ENCODE measurements around the gene NSMCE3.
A peak's percentile ranks its signal among the peaks of the same experiment; 100 is the strongest.
"Not testable (repeated sequence)": the region's sequence is repeated elsewhere in the genome, so short reads cannot be mapped to it uniquely, and the experiment has no call there.

Gene NSMCE3

DNA sequence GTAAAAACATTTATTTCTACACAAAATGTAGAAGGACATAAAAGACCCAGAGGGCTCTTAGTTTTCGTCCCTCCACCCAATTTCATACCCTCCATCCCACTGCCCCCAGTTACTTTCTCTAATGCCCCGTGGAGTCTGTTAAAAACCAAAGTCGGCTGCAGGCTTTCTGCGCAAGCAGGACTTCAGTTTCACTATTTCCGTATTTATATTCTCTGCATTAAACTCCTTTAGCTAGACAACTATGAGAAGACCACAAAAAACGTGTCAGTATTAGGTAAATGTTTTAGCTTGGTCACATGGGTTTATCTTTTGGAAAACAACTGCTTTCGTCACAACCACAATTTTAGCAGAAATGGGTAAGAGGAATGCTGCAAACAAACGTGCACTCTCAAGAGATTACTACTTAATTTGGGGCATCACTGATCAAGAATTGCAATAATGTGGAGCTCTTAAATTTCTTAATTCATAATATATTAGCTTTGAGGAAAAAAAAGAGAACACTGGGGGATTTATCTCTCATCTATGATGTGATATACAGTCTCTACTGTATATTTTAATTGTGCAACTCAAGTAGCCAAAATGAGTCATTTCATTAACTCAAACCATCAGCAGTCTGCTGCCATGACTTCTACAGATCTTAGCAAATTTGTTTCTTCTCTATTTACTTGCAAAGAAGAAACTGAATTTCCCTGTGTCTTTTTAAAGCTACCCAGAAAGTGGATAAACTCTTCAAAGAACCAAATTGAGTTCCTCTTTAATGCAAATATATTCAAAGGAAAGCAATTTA lies 740 bp upstream of the NSMCE3 start:
- DNase-seq (ENCODE audit: low spot score) = peak; percentile 47

DNA sequence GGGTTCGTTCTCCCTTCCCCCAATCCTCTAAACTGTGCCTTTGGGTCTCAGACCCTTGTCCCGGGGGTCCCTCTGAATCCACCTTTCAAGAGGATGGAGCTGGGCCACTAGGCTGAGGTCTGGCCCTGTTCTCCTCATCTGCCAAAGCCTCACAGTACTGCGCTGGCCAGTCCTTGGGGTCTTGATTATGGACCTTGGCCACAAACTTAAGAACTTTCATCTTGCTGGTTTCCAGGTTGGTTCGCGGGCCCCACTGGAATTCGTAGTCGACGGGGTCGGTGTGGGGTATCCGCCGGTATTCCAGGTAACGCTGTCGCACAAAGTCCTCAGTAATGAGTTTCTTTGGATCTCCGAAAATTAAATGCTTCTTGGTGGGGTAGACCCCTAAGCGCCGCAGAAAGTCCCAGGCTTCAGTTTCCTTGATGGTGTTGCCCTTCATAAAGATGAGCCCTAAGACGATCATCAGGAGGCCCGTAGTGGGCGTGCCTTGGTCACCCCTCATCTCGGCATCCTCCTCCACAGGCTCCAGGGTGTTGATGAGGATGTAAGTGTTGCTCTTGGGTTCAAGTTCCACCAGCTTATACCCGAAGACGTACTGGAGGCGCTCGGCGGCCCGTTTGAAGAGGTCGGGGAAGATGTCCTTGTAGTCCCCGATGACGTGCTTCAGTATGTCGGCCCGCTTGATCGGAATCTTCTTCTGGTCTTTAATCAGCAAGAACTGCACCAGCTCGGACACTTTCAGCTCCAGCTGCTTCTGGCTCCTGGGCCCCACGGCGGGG lies 727 bp downstream of the NSMCE3 start:
- DNase-seq (ENCODE audit: low spot score) = peak; percentile 24

DNA sequence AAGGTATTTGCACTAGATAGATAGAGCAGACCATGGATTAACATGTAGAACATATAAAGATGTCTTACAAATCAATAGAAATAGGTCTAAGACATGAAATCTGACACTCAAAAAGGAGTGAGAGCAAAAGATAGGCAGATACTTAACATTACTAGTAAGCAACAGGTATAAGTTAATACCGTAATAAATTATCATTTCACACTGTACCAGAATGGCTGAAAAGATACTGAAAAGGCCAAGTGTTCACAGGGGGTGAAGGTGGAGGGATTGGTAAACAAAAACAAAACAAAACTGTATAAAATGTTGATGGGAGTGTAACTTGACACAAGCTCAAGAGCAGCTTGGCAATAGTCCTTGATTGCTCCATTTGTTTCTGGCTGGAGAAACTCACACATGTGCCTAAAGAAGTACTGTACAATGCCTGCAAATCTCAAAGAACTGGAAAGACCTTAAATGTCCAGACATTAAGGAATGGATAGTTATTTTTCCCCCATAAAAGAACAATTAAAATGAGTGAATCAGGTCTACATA lies 3.5 kb downstream of the NSMCE3 start:
- DNase-seq (ENCODE audit: low spot score) = no peak

DNA sequence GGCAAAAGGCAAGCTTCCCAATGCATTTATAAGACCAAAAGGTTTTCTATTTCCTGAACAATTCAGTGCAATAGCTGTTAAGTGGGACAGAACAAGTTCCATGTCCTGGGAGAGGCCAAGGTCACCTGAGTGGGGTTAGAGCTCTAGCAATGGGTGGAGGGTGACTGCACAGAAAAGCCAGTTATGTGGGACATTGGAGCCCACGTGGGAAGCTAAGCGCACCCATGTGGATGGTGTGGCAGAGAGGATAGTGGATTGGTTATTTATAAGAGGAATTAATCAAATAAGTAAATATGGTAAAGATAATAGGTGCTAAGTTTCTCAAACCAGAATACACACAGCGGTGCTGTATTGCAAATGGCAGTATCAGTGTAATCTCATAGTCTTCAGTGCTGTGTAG lies 6.3 kb downstream of the NSMCE3 start:
- no peak for DNase-seq (ENCODE audit: low spot score)

DNA sequence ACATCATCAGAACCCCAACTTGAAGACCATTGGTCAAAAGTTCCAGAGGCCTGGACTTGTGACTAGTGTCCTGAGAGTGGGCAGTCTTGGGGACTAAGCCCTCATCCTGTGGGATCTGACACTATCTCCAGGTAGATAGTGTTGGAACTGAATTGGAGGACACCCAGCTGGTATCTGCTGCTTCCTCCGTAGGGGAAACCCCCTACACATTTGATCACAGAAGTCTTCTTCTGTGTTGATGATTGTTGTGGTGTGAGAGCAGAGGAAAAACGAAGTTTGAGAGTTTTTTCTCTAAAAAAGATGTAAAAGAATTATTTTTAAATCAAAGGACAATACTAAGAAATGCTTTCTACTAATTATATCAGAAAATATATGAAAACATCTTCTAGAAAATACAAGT lies 6.9 kb downstream of the NSMCE3 start:
- DNase-seq (ENCODE audit: low spot score) = no peak

DNA sequence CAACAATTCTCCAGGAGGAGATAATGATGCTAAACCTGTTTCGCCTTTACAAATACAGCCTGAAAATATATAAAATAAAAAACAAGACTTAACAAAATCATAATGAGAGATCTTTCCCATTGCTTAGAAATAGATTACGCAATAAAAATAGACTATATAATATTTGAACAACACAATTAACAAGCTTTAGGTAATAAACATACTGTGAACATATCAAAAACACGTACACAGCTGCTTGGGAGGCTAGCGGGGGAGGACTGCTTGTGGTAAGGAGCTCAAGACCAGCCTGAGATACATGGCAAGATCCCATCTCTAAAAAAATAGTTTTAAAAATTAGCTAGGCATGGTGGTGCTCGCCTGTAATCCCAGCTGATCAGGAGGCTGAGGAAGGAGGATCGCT lies 8.7 kb downstream of the NSMCE3 start:
- DNase-seq (ENCODE audit: low spot score) = no peak

DNA sequence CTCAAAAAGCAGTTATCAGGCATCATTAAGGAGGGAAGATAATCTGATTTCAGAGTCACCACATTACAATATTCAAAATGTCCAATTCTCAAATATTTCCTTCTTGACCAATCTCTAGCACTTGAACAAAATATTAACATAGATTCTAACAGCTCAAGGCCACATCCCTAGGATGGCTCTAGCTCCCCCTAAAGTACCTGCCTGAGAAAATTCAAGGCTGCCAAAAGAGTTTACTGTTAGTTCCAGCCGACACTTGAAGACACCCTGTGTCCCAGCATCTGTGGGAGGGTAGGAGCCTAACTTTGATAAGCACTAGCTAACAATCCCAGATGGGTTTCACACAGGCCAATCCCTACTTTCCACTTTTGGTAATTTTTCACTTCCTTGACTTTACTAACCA lies 10.4 kb downstream of the NSMCE3 start:
- no peak for DNase-seq (ENCODE audit: low spot score)

DNA sequence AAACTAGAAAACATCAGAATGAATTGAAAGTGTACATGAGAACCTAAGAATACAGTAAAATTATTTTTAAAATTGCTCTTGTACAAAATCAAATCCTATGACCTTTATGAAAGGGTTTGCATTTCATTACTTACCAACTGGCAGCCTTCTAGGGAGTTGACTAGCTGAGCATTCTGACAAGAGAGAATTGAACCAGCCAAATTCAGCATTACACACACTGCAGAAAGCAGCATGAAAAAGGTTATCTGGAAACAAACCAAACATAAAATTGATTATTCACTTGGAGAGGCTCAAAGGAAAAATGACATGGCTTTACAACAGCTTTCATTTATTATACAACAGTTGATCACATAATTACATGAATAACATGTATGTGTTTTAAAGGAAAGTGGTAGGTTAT lies 17.4 kb downstream of the NSMCE3 start:
- DNase-seq (ENCODE audit: low spot score) = no peak

DNA sequence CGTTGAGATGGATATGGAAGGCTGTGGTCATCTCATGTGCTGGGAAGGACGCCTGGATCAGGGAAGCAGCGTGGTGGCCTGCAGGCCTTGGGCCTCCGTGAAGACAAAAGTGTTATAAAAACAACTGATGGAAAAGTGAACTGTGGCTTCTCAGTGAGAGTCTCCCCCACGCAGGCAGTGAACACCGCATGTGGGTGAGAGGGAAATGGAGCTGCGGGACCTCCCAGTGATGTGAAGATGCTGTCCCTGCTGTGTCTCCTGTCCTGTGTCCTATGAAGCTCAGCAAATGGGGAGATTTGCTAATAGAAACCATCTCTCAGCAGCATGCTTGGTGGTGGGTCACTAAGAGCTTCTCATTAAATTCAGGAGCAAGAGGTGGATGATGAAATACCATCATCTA lies 25.1 kb downstream of the NSMCE3 start:
- DNase-seq (ENCODE audit: low spot score) = no peak

DNA sequence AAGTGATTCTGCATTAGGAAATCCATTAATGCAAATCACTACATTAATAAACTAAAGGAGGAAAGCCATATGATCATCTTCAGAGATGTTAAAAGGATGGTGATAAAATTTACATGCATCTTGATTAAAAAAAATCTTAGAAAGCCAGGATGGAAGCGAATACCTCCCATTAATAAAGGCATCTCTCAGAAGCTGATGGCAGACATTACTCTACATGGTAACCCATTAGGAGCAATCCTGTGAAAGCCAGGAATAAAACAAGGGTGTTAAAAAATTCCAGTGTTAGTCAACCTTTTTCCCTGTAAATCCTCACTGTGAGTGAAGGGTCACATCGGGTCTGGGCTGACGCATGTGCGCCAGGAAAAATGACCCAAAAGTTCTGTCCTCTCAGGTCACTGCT lies 25.5 kb downstream of the NSMCE3 start:
- no peak for DNase-seq (ENCODE audit: low spot score)

DNA sequence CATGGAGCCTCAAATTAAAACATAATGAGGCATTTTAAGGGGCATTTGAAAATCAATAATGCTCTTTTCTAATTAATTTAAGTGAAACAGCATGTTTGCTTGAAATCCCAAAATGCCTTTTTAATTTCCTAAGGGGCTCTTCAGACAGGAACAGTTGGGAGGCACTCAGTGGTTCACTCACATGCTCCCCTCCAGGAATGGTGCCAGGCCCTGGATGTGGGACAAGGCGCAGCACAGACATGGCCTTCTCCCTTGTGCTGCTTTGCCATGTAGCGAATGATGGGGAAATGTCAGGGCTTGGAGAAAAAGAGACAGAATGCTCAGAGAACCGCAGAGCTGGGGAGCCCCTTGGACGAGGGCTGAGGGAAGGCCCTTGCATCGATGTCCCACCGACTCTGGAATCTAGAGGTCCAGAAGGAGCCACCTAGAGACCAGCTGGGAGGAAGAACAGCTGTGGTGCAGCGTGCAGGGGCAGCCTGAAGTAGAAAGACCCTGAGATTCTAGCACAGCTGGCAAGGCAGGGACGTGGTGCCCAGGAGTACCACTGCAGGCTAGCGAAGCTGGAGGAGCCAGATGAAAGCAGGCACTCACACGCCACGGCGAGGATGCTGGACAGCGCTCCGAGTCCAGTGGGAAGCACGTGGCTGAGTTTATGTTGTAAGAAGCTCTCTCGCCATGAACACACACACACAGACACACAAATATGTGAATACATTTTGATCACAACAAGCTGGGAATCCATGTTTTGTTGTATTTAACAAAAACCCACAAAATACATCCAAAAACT lies 27.0 kb downstream of the NSMCE3 start:
- DNase-seq (ENCODE audit: low spot score) = no peak

DNA sequence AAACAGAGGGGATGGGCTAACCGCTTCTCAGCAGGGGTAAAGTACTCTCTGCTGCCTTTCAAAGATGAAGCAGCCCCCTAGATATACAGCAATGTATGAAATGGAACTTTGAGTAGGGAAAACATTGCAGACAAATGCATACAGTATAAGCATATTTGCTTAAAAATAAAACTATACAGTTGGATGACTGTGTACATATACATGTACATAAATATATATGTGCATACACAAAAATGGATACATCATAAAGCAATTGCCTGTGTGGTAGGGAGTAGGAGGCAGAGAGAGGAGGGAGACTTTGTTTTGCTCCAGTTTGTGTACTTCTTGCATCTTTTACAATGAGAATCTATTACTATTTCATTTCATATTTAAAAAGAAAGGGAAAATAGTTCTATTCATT lies 28.4 kb downstream of the NSMCE3 start:
- no peak for DNase-seq (ENCODE audit: low spot score)

DNA sequence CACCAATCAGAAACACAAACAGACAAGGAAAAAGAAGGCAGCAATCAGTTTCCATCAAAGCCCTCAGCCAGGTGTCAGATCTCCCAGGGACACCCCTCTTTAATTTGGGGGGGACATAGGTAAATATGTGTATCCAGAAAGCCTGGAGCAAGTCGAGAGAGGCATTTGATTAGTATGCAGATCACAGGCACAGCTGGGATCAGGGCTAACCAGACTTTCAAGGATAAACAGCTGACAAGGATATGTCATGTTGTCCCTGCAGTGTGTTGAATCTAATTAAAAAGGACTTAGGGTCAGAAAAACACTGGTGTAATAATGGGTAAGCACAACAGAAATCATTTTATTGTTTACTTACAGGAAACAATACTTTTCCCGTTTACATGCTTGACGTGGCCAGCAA lies 30.2 kb downstream of the NSMCE3 start:
- DNase-seq (ENCODE audit: low spot score) = no peak

DNA sequence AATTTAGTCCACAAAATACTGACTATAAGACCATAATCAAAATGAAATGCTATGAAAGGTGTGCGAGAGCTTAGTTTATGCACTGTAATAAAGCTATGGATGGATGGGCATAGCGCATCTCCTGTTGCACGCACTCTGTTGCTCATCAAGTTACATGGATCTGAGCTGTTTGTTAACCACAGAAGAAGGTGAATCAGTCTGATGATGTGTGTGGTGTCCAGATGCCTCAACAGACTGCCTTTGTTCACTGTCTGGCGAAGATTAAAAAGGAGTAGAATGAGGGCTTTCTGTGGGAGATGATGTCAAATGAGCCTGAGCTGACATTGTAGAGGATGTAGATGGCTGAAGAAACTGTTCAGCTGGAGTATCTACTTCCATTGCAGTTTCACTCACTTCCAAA lies 36.1 kb downstream of the NSMCE3 start:
- no peak for DNase-seq (ENCODE audit: low spot score)

DNA sequence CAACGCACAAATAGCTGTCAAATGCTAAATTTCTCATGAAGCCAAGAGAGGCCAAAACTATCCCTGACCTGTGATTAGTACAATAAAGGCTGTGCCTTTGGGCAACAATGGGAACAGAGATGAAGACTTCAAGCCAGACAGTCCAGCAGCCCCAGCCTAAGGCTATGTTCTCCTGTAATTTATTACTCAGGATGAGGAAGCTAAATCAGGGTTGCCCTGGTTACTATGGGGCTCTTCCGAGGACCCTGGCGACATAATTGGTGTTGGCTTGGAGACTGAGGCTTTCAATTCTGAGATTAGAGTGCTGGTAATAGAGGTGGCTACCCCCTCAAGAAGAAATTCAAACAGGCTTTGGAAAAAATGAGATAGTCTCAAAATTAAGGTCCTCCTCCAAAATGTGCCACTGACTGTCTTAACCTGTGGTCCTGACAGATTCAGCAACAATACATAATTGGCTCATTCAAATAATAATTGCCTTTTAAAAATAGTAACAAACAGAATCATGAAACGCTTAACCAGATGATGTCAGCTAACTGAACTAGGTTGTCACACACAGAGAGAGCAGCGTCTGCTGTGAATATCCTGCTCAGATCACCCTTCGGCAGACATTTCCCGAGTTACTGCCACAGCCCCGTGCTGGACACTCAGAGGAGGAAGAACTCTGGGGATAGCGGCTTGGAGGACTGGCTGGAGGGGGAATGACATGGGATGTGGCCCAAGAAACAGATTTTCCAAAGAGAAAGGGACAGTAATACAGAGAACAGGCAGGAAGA lies 43.0 kb downstream of the NSMCE3 start:
- no peak for DNase-seq (ENCODE audit: low spot score)

DNA sequence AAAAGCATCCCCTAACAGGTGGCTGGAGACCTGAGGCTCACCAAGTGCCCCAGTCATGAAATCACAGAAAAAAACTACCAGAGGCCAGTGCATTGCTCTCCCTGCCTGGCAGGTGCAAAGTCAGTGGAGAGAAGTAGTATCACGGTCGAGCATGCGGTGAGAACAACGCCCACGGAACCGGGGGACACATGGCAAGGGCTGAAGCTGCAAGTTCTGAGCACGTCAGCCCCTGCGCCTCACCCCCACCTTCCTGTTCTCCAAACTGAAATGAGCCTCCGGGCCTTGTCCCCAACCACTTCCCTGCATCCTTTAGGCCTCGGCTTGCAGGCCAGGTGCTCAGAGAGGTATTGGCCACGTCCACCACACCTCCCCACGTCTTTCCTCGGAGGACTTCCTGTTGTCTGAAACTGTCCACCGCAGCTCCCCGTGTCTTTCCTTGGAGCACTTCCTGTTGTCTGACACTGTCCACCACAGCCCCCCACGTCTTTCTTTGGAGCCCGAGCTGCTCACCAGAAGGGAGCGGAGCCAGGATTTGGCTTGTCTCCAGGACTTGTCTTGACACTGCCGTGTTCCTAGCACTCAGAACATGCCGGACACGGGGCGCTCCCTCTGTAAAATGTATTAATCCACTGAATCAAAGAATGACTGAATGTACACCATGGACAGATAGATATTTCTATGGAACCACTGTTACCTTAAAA lies 43.9 kb downstream of the NSMCE3 start:
- no peak for DNase-seq (ENCODE audit: low spot score)

DNA sequence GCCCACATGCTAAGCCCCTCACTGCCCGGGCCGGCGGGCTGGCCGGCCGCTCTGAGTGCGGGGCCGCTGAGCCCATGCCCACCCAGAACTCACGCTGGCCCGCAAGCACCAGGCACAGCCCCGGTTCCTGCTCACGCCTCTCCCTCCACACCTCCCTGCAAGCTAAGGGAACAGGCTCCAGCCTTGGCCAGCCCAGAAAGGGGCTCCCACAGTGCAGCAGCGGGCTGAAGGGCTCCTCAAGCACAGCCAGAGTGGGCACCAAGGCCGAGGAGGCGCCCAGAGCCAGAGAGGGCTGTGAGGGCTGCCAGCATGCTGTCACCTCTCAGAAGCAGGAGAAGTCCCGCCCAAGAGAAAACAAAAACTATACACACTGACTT lies 44.6 kb downstream of the NSMCE3 start:
- not testable (repeated sequence) for DNase-seq (ENCODE audit: low spot score)

DNA sequence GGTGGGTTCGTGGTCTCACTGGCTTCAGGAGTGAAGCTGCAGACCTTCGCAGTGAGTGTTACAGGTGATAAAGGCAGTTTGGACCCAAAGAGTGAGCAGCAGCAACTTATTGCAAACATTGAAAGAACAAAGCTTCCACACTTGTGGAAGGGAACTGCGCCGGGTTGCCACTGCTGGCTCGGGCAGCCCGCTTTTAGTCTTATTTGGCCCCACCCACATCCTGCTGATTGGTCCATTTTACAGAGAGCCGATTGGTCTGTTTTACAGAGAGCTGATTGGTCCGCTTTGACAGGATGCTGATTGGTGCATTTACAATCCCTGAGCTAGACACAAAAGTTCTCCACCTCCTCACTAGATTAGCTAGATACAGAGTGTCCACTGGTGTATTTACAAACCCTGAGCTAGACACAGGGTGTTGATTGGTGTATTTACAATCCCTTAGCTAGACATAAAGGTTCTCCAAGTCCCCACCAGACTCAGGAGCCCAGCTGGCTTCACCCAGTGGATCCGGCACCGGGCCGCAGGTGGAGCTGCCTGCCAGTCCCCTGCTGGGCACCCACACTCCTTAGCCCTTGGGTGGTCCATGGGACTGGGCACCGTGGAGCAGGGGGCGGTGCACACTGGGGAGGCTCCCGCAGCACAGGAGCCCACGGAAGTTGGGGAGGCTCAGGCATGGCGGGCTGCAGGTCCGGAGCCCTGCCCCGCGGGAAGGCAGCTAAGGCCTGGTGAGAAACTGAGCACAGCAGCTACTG lies 45.2 kb downstream of the NSMCE3 start:
- not testable (repeated sequence) for DNase-seq (ENCODE audit: low spot score)

DNA sequence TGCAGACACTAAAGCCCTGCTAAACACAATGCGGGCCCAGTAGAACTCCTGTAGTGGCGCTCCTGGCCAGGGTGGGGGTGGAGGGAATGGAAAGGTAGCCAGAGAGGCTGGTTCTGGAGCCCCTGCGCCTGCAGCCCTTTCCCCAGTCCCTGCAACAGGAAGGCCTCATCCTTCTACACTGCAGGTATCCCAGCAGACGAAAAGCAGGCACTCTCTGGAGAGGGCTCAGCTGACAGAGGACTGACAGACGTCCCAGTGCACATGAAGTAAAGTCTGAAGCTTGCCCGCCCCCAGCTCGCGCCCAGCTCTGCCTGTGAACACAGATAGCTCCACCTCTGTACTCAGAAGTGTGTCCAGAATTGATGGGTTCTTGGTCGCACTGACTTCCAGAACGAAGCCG lies 46.0 kb downstream of the NSMCE3 start:
- DNase-seq (ENCODE audit: low spot score) = no peak

DNA sequence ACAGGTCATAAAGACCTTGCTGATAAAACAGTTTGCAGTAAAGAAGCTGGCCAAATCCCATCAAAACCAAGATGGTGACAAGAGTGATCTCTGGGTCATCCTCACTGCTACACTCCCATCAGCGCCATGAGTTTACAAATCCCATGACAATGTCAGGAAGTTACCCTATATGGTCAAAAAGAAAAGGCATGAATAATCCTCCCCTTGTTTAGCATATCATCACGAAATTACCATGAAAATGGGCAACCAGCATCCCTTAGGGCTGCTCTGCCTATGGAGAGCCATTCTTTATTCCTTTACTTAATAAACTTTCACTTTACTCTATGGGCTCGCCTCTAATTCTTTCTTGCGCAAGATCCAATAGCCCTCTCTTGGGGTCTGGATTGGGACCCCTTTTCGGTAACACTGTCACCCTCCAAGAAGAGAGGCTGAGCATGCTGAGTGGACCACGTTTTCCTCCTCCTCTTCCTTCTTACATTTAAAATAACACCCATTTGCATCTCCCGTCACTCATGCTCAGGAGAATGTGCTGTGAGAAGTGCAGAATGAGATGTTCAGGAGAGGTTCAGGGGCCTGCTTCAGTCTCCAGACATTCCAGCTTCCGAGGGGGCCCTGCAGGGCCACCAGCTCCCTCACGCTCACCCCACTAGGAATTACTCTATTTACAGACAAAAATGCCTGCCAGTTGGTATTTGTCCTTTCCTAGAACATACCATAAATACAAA lies 47.3 kb downstream of the NSMCE3 start:
- no peak for DNase-seq (ENCODE audit: low spot score)
